Left lung (tissue), 10 donors: Measurements from ENCODE around the gene SRPX. TPM values are rescaled to one million over a fixed set of nuclear protein-coding genes. Genes with fewer than 3 reads are reported as not detected.

Source experiments
- ATAC-seq: fragments of 200-7000 bp; cut with Tn5 transposase; one replicate; pipeline ENCODE4 v1.9.1; 2020; ENCODE audit warnings: moderate library complexity
- DNase-seq, 4 donors: peaks; one replicate each; pipeline ENCODE4 v3.0.0-alpha.2; 2013 to 2020
- H3K27ac ChIP-seq, 2 donors: fragments of 200-600 bp; sonication (generic) in 1 of 2; one replicate each; pipeline versions ENCODE4 v1.5.0 to v1.8.0; 2020 to 2021
- H3K27me3 ChIP-seq, 2 donors: fragments of 200-600 bp; sonication (generic) in 1 of 2; one replicate each; pipeline versions ENCODE4 v1.5.0 to v1.8.0; 2020 to 2021
- H3K36me3 ChIP-seq, 2 donors: fragments of 200-600 bp; sonication (generic) in 1 of 2; one replicate each; pipeline versions ENCODE4 v1.5.0 to v1.8.0; 2020 to 2021
- H3K4me1 ChIP-seq, 2 donors: fragments of 200-600 bp; one replicate each; pipeline ENCODE4 v1.8.0; 2021
- H3K4me3 ChIP-seq, 2 donors: fragments of 200-600 bp; sonication (generic) in 1 of 2; one replicate each; pipeline versions ENCODE4 v1.5.0 to v1.8.0; 2020 to 2021; ENCODE audit warnings: mild to moderate bottlenecking in 1 of 2
- H3K9me3 ChIP-seq, 2 donors: fragments of 200-600 bp; sonication (generic) in 1 of 2; one replicate each; pipeline versions ENCODE4 v1.5.0 to v1.8.0; 2020 to 2021
- intact Hi-C, 2 donors: fragments of 100-400 bp; cut with DNase I; formaldehyde crosslinking; loops; one replicate each; pipeline versions ENCODE4 v1.11.2 to v1.14.2; 2022
- polyA plus RNA-seq, 6 donors: library from polyadenylated mRNA; unstranded; fragments of 120-200 nt; gene quantifications; one replicate each; pipeline ENCODE4 v1.2.1, GENCODE V29; 2013; ENCODE audit not compliant: insufficient read length in 6 of 6
- total RNA-seq, 2 donors: library from RNA; stranded (reverse); fragmentation: NEBNext Ultra II Directional; extraction: Animal tissue kit (Norgen Biotek cat#: 25700); gene quantifications; one replicate each; pipeline ENCODE4 v1.2.1, GENCODE V29; 2021
- TF ChIP-seq, protein P1 (sequence below), 2 donors: fragments of 200-600 bp; sonication (generic) in 1 of 2; IDR thresholded peaks; one replicate each; pipeline versions ENCODE4 v1.5.0 to v1.8.0; 2021; ENCODE audit warnings: antibody characterized with exemption in 2 of 2
- donor health status: DM: no; HTN: yes; CAD: no.
- donor health status: DM: no; HTN: no; CAD: no.

Gene SRPX
- total and polyA plus RNA-seq, 8 donors = 27.0 to 54.6 (median 32.3) TPM

- ATAC-seq (no peak), DNase-seq (peak in 2 of 4 donors; percentile 18 to 41)
- no peak overlapping the region for H3K27ac ChIP-seq
- intact Hi-C loops = no loop called here
- TF ChIP-seq, protein P1, sequence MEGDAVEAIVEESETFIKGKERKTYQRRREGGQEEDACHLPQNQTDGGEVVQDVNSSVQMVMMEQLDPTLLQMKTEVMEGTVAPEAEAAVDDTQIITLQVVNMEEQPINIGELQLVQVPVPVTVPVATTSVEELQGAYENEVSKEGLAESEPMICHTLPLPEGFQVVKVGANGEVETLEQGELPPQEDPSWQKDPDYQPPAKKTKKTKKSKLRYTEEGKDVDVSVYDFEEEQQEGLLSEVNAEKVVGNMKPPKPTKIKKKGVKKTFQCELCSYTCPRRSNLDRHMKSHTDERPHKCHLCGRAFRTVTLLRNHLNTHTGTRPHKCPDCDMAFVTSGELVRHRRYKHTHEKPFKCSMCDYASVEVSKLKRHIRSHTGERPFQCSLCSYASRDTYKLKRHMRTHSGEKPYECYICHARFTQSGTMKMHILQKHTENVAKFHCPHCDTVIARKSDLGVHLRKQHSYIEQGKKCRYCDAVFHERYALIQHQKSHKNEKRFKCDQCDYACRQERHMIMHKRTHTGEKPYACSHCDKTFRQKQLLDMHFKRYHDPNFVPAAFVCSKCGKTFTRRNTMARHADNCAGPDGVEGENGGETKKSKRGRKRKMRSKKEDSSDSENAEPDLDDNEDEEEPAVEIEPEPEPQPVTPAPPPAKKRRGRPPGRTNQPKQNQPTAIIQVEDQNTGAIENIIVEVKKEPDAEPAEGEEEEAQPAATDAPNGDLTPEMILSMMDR (IDR thresholded peaks at IDR 0.05) = no peak
- H3K4me1 ChIP-seq = no peaks in the 10 kb centered on the region
- no peak overlapping the region for H3K4me3 ChIP-seq
- H3K36me3 ChIP-seq = no peaks in the 10 kb centered on the region
- no peaks in the 10 kb centered on the region for H3K9me3 ChIP-seq
- no peaks in the 10 kb centered on the region for H3K27me3 ChIP-seq
Observed at GRCh38 chrX:38106991-38107655, 113.5 kb downstream of the SRPX start.

DNA sequence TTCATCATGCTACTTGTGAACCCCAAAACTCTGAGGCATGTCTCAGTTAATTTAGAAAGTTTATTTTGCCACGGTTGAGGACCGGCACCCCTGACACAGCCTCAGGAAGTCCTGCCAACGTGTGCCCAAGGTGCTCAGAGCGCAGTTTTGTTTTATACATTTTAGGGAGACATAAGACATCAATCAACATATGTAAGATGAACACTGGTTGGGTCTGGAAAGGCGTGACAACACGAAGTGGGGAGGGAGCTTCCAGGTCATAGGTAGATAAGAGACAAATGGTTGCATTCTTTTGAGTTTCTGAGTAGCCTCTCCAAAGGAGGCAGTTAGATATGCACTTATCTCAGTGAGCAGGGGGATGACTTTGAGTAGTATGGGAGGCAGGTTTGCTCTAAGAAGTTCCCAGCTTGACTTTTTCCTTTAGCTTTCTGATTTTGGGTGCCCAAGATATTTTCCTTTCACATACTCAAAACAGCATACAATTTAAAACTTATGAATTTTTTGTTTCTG, 115.4 kb downstream of the SRPX start:
- no peaks in the 10 kb centered on the region for H3K4me1 ChIP-seq
- no peak overlapping the region for H3K27ac ChIP-seq
- H3K36me3 ChIP-seq = no peaks in the 10 kb centered on the region
- H3K27me3 ChIP-seq = no peaks in the 10 kb centered on the region
- no peaks in the 10 kb centered on the region for H3K9me3 ChIP-seq
- TF ChIP-seq, protein P1 (IDR thresholded peaks at IDR 0.05) = no peak
- ATAC-seq (no peak), DNase-seq (no peak)
- intact Hi-C loops = no loop called here
- H3K4me3 ChIP-seq = no peak overlapping the region

DNA sequence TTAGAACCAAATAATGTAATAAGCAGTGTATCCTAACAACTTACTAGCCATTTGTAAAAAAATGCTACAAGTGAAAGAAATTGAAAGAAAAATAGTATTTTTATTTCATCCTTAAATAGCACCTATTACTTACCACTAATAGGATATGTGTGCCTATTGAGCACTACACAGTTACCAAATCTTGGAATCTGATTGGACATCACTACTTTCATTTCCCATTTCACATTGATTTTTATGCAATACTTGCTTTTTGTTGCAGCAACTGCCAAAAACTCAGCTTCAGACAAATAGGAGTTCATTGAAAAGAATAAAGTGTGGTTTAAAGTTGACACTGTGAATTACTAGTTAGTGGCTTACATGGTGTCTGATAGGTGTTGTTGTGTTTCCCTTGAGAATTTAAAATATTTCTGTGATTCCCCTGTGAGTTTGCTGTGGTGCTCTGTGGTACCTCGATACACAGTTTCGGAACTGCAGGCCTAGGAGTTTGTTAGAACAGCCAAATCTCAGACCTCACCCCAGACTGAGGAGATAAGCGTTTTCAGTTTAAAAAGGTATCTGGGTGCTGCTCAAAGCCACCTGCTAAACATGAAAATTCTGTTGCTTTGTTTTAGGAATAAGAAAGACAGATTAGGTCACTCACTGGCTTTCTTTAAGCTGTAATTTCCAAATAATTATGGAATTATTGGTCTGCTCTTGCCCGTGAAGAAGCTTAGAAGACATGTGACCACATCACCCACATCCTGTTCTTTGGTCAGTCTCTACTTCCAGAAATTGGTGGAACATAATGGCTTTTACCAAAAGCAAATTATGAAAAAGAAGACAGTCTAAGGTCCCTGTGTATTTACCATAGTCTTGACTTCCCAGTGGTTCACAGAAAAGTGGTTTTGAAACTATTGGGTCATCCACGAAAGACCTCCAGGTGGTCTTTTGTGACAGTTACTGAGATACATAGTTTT, 116.5 kb downstream of the SRPX start:
- no peak for ATAC-seq
- TF ChIP-seq, protein P1 (IDR thresholded peaks at IDR 0.05) = no peak
- Histone ChIP-seq H3K36me3 (no peaks in the 10 kb centered on the region), H3K27ac (no peak overlapping the region), H3K4me1 (no peaks in the 10 kb centered on the region), H3K9me3 (peaks cover 0 to 7% of the 10 kb centered on the region in 2 donors), H3K27me3 (no peaks in the 10 kb centered on the region), H3K4me3 (no peak overlapping the region)
- intact Hi-C loops = no loop called here
- no peak for DNase-seq

GRCh38 chrX:38102875-38103274, 117.8 kb downstream of the SRPX start:
- Histone ChIP-seq H3K9me3 (peaks cover 0 to 7% of the 10 kb centered on the region in 2 donors), H3K4me3 (no peak overlapping the region), H3K27ac (no peak overlapping the region), H3K36me3 (no peaks in the 10 kb centered on the region), H3K4me1 (no peaks in the 10 kb centered on the region), H3K27me3 (no peaks in the 10 kb centered on the region)
- ATAC-seq = no peak
- TF ChIP-seq, protein P1 (IDR thresholded peaks at IDR 0.05) = no peak
- DNase-seq = no peak
- intact Hi-C loops = no loop called here

DNA sequence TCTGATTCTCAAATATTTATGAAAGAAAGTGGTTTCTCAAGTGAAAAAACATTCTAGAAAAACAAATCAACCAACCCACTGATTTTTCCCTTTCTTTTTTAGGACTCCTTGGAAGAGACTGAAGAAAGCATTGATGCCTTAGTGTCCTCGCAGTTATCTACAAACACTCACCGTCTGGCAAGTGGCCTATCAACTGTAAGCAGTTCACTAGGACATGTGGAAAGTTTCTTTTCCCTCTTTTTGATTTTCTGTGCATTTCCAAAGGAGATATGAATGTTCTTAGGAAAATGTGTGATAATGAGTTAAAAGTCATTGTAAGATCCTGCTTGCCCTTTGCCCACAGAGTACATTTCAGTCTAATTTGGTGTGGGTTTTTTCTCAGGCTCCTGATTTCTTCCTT, 118.4 kb downstream of the SRPX start:
- no peaks in the 10 kb centered on the region for H3K4me1 ChIP-seq
- DNase-seq = no peak
- no peak overlapping the region for H3K4me3 ChIP-seq
- no peak overlapping the region for H3K27ac ChIP-seq
- peaks cover 0 to 7% of the 10 kb centered on the region in 2 donors for H3K9me3 ChIP-seq
- no peak for ATAC-seq
- intact Hi-C loops = no loop called here
- H3K36me3 ChIP-seq = no peaks in the 10 kb centered on the region
- no peaks in the 10 kb centered on the region for H3K27me3 ChIP-seq
- TF ChIP-seq, protein P1 (IDR thresholded peaks at IDR 0.05) = no peak
